Measurements from ENCODE around the gene DDX52.

Gene DDX52

DNA sequence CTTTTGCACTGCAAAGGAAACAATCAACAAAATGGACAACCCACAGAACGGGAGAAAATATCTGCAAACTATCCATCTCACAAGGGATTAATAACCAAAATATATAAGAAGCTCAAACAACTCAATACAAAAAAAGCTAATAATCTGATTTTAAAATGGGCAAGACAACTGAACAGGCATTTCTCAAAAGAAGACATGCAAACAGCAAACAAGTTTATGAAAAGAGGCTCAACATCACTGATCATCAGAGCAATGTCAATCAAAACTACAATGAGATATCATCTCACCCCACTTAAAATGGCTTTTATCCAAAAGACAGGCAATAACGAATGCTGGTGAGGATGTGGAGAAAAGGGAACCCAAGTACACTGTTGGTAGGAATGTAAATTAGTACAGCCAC is 68.8 kb downstream of the DDX52 start:
- Histone ChIP-seq H3K79me2 (ENCODE audit: control insufficient read depth, low read length) (peaks cover 8% of the 10 kb centered on the region; the same call in 1 of the 2 replicates), H3K4me3 (ENCODE audit: low read length) (no peak overlapping the region), H3K9me3 (ENCODE audit: control insufficient read depth, insufficient read depth, low read length) (no peaks in the 10 kb centered on the region), H4K20me1 (ENCODE audit: control insufficient read depth, insufficient read depth, low read depth, low read length) (no peaks in the 10 kb centered on the region), H3K4me1 (ENCODE audit: control insufficient read depth, low read length) (no peaks in the 10 kb centered on the region), H3K27ac (ENCODE audit: low read depth, low read length) (no peak overlapping the region), H3K36me3 (ENCODE audit: control insufficient read depth, low read length) (peaks cover 87% of the 10 kb centered on the region), H3K9me2 (replicated peaks; ENCODE audit: control insufficient read depth, low read length) (no peaks in the 10 kb centered on the region), H3K27me3 (ENCODE audit: control insufficient read depth, low read length) (no peaks in the 10 kb centered on the region), H3F3A (ENCODE audit: control insufficient read depth, insufficient read depth) (peaks cover 3% of the 10 kb centered on the region; the same call in 1 of the 2 replicates), H3K4me2 (ENCODE audit: low read length) (no peak overlapping the region)
- TF ChIP-seq, protein P1, sequence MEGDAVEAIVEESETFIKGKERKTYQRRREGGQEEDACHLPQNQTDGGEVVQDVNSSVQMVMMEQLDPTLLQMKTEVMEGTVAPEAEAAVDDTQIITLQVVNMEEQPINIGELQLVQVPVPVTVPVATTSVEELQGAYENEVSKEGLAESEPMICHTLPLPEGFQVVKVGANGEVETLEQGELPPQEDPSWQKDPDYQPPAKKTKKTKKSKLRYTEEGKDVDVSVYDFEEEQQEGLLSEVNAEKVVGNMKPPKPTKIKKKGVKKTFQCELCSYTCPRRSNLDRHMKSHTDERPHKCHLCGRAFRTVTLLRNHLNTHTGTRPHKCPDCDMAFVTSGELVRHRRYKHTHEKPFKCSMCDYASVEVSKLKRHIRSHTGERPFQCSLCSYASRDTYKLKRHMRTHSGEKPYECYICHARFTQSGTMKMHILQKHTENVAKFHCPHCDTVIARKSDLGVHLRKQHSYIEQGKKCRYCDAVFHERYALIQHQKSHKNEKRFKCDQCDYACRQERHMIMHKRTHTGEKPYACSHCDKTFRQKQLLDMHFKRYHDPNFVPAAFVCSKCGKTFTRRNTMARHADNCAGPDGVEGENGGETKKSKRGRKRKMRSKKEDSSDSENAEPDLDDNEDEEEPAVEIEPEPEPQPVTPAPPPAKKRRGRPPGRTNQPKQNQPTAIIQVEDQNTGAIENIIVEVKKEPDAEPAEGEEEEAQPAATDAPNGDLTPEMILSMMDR (IDR thresholded peaks at IDR 0.05; ENCODE audit: low read depth, low read length, poor library complexity, severe bottlenecking) = no peak
- no peak for TF ChIP-seq EZH2phosphoT487 (IDR thresholded peaks at IDR 0.05; ENCODE audit: borderline replicate concordance, low read length)

DNA sequence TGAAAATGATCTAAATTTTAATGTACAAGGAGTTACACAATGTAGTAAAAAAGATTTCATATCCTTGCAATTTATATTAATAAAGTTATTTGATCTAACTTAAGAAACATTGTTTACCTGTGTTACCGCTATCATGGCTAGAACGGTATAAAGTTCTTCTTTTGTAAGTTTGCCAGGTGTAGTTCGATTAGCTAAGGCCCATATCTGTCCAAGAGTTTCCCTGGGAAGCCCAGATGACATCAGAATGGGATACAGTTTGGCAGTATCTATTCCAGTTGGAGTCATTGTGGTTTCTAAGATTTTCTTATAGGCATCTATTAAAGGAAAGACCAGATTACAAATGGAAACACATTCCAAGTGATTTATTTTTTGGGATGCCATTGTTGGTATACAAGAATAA is 71.6 kb downstream of the DDX52 start:
- TF ChIP-seq EZH2phosphoT487 (IDR thresholded peaks at IDR 0.05; ENCODE audit: borderline replicate concordance, low read length) = no peak
- TF ChIP-seq, protein P1 (IDR thresholded peaks at IDR 0.05; ENCODE audit: low read depth, low read length, poor library complexity, severe bottlenecking) = no peak
- Histone ChIP-seq H3K9me2 (replicated peaks; ENCODE audit: control insufficient read depth, low read length) (no peaks in the 10 kb centered on the region), H4K20me1 (ENCODE audit: control insufficient read depth, insufficient read depth, low read depth, low read length) (no peaks in the 10 kb centered on the region), H3K27ac (ENCODE audit: low read depth, low read length) (no peak overlapping the region), H3K4me3 (ENCODE audit: low read length) (no peak overlapping the region), H3K27me3 (ENCODE audit: control insufficient read depth, low read length) (no peaks in the 10 kb centered on the region), H3K4me2 (ENCODE audit: low read length) (no peak overlapping the region), H3K79me2 (ENCODE audit: control insufficient read depth, low read length) (peaks cover 8% of the 10 kb centered on the region; the same call in 1 of the 2 replicates), H3K4me1 (ENCODE audit: control insufficient read depth, low read length) (no peaks in the 10 kb centered on the region), H3F3A (ENCODE audit: control insufficient read depth, insufficient read depth) (no peaks in the 10 kb centered on the region), H3K9me3 (ENCODE audit: control insufficient read depth, insufficient read depth, low read length) (no peaks in the 10 kb centered on the region), H3K36me3 (ENCODE audit: control insufficient read depth, low read length) (peaks cover 92% of the 10 kb centered on the region)

DNA sequence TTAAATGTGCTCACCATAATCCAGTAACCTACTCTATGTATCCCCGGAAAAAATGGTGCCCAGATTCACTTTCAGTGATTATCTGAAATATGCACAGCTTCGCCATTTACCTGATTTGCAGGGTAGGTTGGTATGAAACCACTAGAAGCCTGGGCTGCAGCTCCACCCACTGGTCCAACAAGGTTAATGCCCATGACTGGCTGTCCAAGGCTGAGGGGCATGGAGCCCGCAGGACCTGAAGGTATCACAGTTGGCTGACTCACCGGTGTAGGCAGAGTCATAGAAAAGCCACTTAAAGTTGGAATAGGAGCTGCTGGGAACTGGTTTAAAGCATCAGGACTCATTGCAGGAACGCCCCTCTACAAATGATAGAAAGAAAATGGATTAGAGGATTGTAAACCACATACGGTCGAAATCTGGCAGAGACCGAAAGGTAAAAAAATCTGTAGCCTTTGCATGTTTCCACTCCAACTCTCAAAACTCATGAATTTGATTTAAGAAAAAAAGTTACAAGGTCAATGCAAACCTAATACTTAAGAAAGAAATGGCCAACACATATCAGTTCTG is 72.6 kb downstream of the DDX52 start:
- Histone ChIP-seq H3K27me3 (ENCODE audit: control insufficient read depth, low read length) (no peaks in the 10 kb centered on the region), H3K36me3 (ENCODE audit: control insufficient read depth, low read length) (peaks cover 87% of the 10 kb centered on the region), H3K9me2 (replicated peaks; ENCODE audit: control insufficient read depth, low read length) (no peaks in the 10 kb centered on the region), H3F3A (ENCODE audit: control insufficient read depth, insufficient read depth) (no peaks in the 10 kb centered on the region), H3K27ac (ENCODE audit: low read depth, low read length) (no peak overlapping the region), H4K20me1 (ENCODE audit: control insufficient read depth, insufficient read depth, low read depth, low read length) (no peaks in the 10 kb centered on the region), H3K4me2 (ENCODE audit: low read length) (no peak overlapping the region), H3K4me3 (ENCODE audit: low read length) (no peak overlapping the region), H3K9me3 (ENCODE audit: control insufficient read depth, insufficient read depth, low read length) (no peaks in the 10 kb centered on the region), H3K4me1 (ENCODE audit: control insufficient read depth, low read length) (no peaks in the 10 kb centered on the region), H3K79me2 (ENCODE audit: control insufficient read depth, low read length) (peaks cover 8% of the 10 kb centered on the region; the same call in 1 of the 2 replicates)
- TF ChIP-seq, protein P1 (IDR thresholded peaks at IDR 0.05; ENCODE audit: low read depth, low read length, poor library complexity, severe bottlenecking) = peak; percentile 60
- no peak for TF ChIP-seq EZH2phosphoT487 (IDR thresholded peaks at IDR 0.05; ENCODE audit: borderline replicate concordance, low read length)
